Liver (tissue), 9 donors: ENCODE results near the gene NACAD. TPM values are rescaled to one million over a fixed set of nuclear protein-coding genes. Genes with fewer than 3 reads are reported as not detected.

Experiments
- DNase-seq: peaks from one replicate; pipeline ENCODE4 v3.0.0-alpha.2; 2017; ENCODE audit warnings: low spot score
- H3K27ac ChIP-seq, 2 donors: one replicate each; pipeline ENCODE4 v1.7.0; 2013; ENCODE audit warnings: inconsistent platforms in 2 of 2, low read length in 2 of 2, control low read depth in 1 of 2, low read depth in 1 of 2, mild to moderate bottlenecking in 1 of 2
- H3K27me3 ChIP-seq, 4 donors: one replicate each; pipeline versions ENCODE4 v1.6.1 to v1.7.0; 2013; ENCODE audit warnings: low read length in 3 of 4, inconsistent platforms in 1 of 4, mild to moderate bottlenecking in 1 of 4, moderate library complexity in 1 of 4; ENCODE audit not compliant: control insufficient read depth in 4 of 4, insufficient read depth in 4 of 4
- H3K36me3 ChIP-seq, 4 donors: one replicate each; pipeline versions ENCODE4 v1.6.1 to v1.7.0; 2013; ENCODE audit warnings: low read length in 3 of 4, mild to moderate bottlenecking in 3 of 4, low read depth in 1 of 4, moderate library complexity in 1 of 4; ENCODE audit not compliant: control insufficient read depth in 4 of 4, insufficient read depth in 3 of 4
- H3K4me1 ChIP-seq, 4 donors: one replicate each; pipeline versions ENCODE4 v1.6.1 to v1.7.0; 2013; ENCODE audit warnings: low read length in 3 of 4, mild to moderate bottlenecking in 3 of 4, moderate library complexity in 1 of 4; ENCODE audit not compliant: control insufficient read depth in 4 of 4, insufficient read depth in 4 of 4
- H3K4me3 ChIP-seq, 3 donors: one replicate each; pipeline versions ENCODE4 v1.6.1 to v1.7.0; 2013; ENCODE audit warnings: low read length in 3 of 3, control low read depth in 1 of 3, low read depth in 1 of 3, mild to moderate bottlenecking in 1 of 3
- H3K9ac ChIP-seq, 2 donors: one replicate each; pipeline ENCODE4 v1.7.0; 2013; ENCODE audit warnings: low read length in 2 of 2, mild to moderate bottlenecking in 2 of 2, moderate library complexity in 2 of 2, control low read depth in 1 of 2, low read depth in 1 of 2
- H3K9me3 ChIP-seq, 4 donors: one replicate each; pipeline versions ENCODE4 v1.6.1 to v1.7.0; 2013; ENCODE audit warnings: low read length in 3 of 4; ENCODE audit not compliant: control insufficient read depth in 4 of 4
- EGR1 ChIP-seq, 2 donors: IDR thresholded peaks; 2 replicates each; pipeline ENCODE4 v1.6.1; 2016 to 2018; ENCODE audit warnings: antibody characterized with exemption in 2 of 2, low read depth in 2 of 2
- FOXA1 ChIP-seq: IDR thresholded peaks from 2 replicates; pipeline ENCODE4 v1.6.1; 2016; ENCODE audit warnings: antibody characterized with exemption
- FOXA2 ChIP-seq: IDR thresholded peaks from 2 replicates; pipeline ENCODE4 v1.6.1; 2016; ENCODE audit warnings: antibody characterized with exemption
- GABPA ChIP-seq, 2 donors: IDR thresholded peaks in 1 of 2; conservative IDR thresholded peaks in 1 of 2; 2 replicates each; pipeline ENCODE4 v1.6.1; 2016; ENCODE audit warnings: antibody characterized with exemption in 2 of 2, mild to moderate bottlenecking in 1 of 2, moderate library complexity in 1 of 2
- HNF4A ChIP-seq, 2 donors: conservative IDR thresholded peaks; 2 replicates each; pipeline ENCODE4 v1.6.1; 2016; ENCODE audit warnings: antibody characterized with exemption in 2 of 2, mild to moderate bottlenecking in 2 of 2
- HNF4G ChIP-seq: IDR thresholded peaks from 2 replicates; pipeline ENCODE4 v1.6.1; 2016; ENCODE audit warnings: antibody characterized with exemption
- JUND ChIP-seq, 2 donors: IDR thresholded peaks; 2 replicates each; pipeline ENCODE4 v1.6.1; 2016; ENCODE audit warnings: antibody characterized with exemption in 2 of 2
- NR2F2 ChIP-seq: IDR thresholded peaks from 2 replicates; pipeline ENCODE4 v1.6.1; 2016; ENCODE audit warnings: antibody characterized with exemption
- RXRA ChIP-seq, 2 donors: IDR thresholded peaks; 2 replicates each; pipeline ENCODE4 v1.6.1; 2017 to 2018; ENCODE audit warnings: antibody characterized with exemption in 2 of 2, mild to moderate bottlenecking in 1 of 2
- SP1 ChIP-seq: IDR thresholded peaks from 2 replicates; pipeline ENCODE4 v1.6.1; 2018; ENCODE audit warnings: antibody characterized with exemption, mild to moderate bottlenecking
- TAF1 ChIP-seq: conservative IDR thresholded peaks from 2 replicates; pipeline ENCODE4 v1.6.1; 2016; ENCODE audit warnings: antibody characterized with exemption, mild to moderate bottlenecking
- YY1 ChIP-seq: IDR thresholded peaks from 2 replicates; pipeline ENCODE4 v1.6.1; 2016; ENCODE audit warnings: antibody characterized with exemption, mild to moderate bottlenecking
- whole genome bisulfite sequencing: extraction: QIAGEN DNeasy Blood & Tissue Kit; methylation state at CpG from one replicate; pipeline ENCODE4 v1.1.7; 2013; 5-methylcytosine and 5-hydroxymethylcytosine counted together
- polyA plus RNA-seq, 2 donors: library from polyadenylated mRNA; stranded (reverse) in 1 of 2; unstranded in 1 of 2; fragments of 200-250 nt in 1 of 2; fragments of >200 nt in 1 of 2; fragmentation: Nextera tagmentation in 1 of 2; extraction: Ambion mirVana in 1 of 2; gene quantifications; one replicate each; pipeline versions ENCODE4 v1.2.1 to v1.2.3, GENCODE V29; 2013 to 2015
- total RNA-seq, 2 donors: library from RNA; depleted of rRNA; stranded (reverse); fragments of >200 nt; gene quantifications; one replicate each; pipeline ENCODE4 v1.2.3, GENCODE V29; 2014
- TF ChIP-seq, protein P1 (sequence below): IDR thresholded peaks from 2 replicates; pipeline ENCODE4 v1.6.1; 2016; ENCODE audit warnings: antibody characterized with exemption
- TF ChIP-seq, protein P2 (sequence below): fragments of 150-350 bp; IDR thresholded peaks from 2 replicates; pipeline ENCODE4 v1.5.1; 2017; ENCODE audit warnings: improper control_type of control experiment, low read depth, low read length; ENCODE audit not compliant: missing input control
- TF ChIP-seq, protein P3 (sequence below): IDR thresholded peaks from 2 replicates; pipeline ENCODE4 v1.6.1; 2016; ENCODE audit warnings: antibody characterized with exemption
- TF ChIP-seq, protein P4 (sequence below): IDR thresholded peaks from 2 replicates; pipeline ENCODE4 v1.6.1; 2016; ENCODE audit warnings: antibody characterized with exemption
- TF ChIP-seq, protein P5 (sequence below): IDR thresholded peaks from 2 replicates; pipeline ENCODE4 v1.6.1; 2016; ENCODE audit warnings: antibody characterized with exemption, mild to moderate bottlenecking
- donor health status: healthy.
- donor health status: healthy.
- donor health status: healthy.
- donor health status: healthy.
- donor health status: healthy.

Gene NACAD
- total and polyA plus RNA-seq, 4 donors, result 0.03 to 0.14 (median 0.09) TPM

DNA sequence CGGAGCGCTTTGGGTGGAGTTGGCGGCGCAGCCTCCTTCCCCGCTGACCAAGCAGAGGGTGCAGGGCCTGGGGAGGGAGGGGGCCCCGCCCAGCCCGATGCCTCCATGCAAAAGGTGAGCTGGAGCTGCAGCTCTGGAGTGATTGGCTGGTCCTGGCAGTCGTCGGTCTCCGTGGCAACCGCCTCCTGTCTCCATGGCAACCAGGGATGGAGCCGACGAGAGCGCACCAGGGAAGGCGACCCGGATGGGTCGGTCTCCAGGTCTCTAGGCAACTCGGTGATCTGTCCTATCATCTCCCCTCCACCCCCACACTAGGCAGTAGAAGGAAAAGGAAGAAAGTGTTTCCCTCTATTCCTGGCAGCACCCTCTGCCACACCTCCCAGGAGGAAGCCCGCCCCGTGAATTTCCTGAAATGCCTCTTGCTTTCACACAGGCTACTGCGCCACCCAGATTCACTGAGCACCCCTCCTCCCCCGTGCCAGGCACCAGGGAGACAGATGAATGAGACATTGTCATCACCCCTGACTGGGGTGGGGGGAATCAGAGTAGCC, 647 bp upstream of the NACAD start:
- Histone ChIP-seq H3K4me1 (peaks cover 0 to 3% (median 0%) of the 10 kb centered on the region in 4 donors), H3K27me3 (peaks cover 0 to 3% (median 0%) of the 10 kb centered on the region in 4 donors), H3K9me3 (no peaks in the 10 kb centered on the region), H3K9ac (no peak overlapping the region), H3K36me3 (no peaks in the 10 kb centered on the region), H3K27ac (no peak overlapping the region), H3K4me3 (peak overlapping the region in 1 of 3 donors; percentile 44)
- DNase-seq, result peak; percentile 57
- TF ChIP-seq, protein P1, sequence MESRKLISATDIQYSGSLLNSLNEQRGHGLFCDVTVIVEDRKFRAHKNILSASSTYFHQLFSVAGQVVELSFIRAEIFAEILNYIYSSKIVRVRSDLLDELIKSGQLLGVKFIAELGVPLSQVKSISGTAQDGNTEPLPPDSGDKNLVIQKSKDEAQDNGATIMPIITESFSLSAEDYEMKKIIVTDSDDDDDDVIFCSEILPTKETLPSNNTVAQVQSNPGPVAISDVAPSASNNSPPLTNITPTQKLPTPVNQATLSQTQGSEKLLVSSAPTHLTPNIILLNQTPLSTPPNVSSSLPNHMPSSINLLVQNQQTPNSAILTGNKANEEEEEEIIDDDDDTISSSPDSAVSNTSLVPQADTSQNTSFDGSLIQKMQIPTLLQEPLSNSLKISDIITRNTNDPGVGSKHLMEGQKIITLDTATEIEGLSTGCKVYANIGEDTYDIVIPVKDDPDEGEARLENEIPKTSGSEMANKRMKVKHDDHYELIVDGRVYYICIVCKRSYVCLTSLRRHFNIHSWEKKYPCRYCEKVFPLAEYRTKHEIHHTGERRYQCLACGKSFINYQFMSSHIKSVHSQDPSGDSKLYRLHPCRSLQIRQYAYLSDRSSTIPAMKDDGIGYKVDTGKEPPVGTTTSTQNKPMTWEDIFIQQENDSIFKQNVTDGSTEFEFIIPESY, result no peak
- TF ChIP-seq YY1 (no peak), RXRA (IDR thresholded peaks at IDR 0.05) (no peak), GABPA (IDR thresholded peaks at IDR 0.05 in 1 of 2, conservative IDR thresholded peaks at IDR 0.05 in 1 of 2) (no peak), TAF1 (no peak), FOXA1 (no peak), FOXA2 (no peak), JUND (IDR thresholded peaks at IDR 0.05) (no peak), NR2F2 (no peak), SP1 (no peak), HNF4G (no peak), EGR1 (IDR thresholded peaks at IDR 0.05; ENCODE audit: low read depth in 2 of 2) (no peak), HNF4A (conservative IDR thresholded peaks at IDR 0.05) (no peak)
- TF ChIP-seq, protein P2, sequence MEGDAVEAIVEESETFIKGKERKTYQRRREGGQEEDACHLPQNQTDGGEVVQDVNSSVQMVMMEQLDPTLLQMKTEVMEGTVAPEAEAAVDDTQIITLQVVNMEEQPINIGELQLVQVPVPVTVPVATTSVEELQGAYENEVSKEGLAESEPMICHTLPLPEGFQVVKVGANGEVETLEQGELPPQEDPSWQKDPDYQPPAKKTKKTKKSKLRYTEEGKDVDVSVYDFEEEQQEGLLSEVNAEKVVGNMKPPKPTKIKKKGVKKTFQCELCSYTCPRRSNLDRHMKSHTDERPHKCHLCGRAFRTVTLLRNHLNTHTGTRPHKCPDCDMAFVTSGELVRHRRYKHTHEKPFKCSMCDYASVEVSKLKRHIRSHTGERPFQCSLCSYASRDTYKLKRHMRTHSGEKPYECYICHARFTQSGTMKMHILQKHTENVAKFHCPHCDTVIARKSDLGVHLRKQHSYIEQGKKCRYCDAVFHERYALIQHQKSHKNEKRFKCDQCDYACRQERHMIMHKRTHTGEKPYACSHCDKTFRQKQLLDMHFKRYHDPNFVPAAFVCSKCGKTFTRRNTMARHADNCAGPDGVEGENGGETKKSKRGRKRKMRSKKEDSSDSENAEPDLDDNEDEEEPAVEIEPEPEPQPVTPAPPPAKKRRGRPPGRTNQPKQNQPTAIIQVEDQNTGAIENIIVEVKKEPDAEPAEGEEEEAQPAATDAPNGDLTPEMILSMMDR, result no peak
- TF ChIP-seq, protein P3, sequence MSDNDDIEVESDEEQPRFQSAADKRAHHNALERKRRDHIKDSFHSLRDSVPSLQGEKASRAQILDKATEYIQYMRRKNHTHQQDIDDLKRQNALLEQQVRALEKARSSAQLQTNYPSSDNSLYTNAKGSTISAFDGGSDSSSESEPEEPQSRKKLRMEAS, result no peak
- TF ChIP-seq, protein P4, sequence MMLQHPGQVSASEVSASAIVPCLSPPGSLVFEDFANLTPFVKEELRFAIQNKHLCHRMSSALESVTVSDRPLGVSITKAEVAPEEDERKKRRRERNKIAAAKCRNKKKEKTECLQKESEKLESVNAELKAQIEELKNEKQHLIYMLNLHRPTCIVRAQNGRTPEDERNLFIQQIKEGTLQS, result no peak
- TF ChIP-seq, protein P5, sequence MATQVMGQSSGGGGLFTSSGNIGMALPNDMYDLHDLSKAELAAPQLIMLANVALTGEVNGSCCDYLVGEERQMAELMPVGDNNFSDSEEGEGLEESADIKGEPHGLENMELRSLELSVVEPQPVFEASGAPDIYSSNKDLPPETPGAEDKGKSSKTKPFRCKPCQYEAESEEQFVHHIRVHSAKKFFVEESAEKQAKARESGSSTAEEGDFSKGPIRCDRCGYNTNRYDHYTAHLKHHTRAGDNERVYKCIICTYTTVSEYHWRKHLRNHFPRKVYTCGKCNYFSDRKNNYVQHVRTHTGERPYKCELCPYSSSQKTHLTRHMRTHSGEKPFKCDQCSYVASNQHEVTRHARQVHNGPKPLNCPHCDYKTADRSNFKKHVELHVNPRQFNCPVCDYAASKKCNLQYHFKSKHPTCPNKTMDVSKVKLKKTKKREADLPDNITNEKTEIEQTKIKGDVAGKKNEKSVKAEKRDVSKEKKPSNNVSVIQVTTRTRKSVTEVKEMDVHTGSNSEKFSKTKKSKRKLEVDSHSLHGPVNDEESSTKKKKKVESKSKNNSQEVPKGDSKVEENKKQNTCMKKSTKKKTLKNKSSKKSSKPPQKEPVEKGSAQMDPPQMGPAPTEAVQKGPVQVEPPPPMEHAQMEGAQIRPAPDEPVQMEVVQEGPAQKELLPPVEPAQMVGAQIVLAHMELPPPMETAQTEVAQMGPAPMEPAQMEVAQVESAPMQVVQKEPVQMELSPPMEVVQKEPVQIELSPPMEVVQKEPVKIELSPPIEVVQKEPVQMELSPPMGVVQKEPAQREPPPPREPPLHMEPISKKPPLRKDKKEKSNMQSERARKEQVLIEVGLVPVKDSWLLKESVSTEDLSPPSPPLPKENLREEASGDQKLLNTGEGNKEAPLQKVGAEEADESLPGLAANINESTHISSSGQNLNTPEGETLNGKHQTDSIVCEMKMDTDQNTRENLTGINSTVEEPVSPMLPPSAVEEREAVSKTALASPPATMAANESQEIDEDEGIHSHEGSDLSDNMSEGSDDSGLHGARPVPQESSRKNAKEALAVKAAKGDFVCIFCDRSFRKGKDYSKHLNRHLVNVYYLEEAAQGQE, result no peak
- WGBS, result 12% methylated on average over 22 of the region's 22 CpGs
